NT2/D1 (cell line): ENCODE results near the gene CPXM2.

Experiments
- DNase-seq: peaks from one replicate; pipeline ENCODE4 v3.0.0-alpha.2; 2011; ENCODE audit warnings: low read depth, low spot score
- H3K27me3 ChIP-seq: 2 replicates; pipeline ENCODE4 v1.6.0; 2011; ENCODE audit warnings: mild to moderate bottlenecking; ENCODE audit not compliant: insufficient read length, insufficient read depth
- H3K36me3 ChIP-seq: 2 replicates; pipeline ENCODE4 v1.6.1; 2011; ENCODE audit warnings: mild to moderate bottlenecking, low read length, mixed read lengths; ENCODE audit not compliant: insufficient read depth, insufficient read length
- H3K4me1 ChIP-seq: 2 replicates; pipeline ENCODE4 v1.5.1; 2011; ENCODE audit not compliant: insufficient read depth, insufficient read length
- H3K4me3 ChIP-seq: 2 replicates; pipeline ENCODE4 v1.5.1; 2011; ENCODE audit warnings: low read depth; ENCODE audit not compliant: insufficient read length
- H3K9ac ChIP-seq: 2 replicates; pipeline ENCODE4 v1.6.0; 2011; ENCODE audit warnings: low read depth; ENCODE audit not compliant: insufficient read length
- H3K9me3 ChIP-seq: 2 replicates; pipeline ENCODE4 v1.5.1; 2011; ENCODE audit warnings: mild to moderate bottlenecking, low read length; ENCODE audit not compliant: insufficient read depth
- SUZ12 ChIP-seq: IDR thresholded peaks from 2 replicates; pipeline ENCODE4 v1.6.1; 2011; ENCODE audit not compliant: insufficient read length, insufficient read depth; ENCODE audit errors: extremely low read depth
- YY1 ChIP-seq: IDR thresholded peaks from 2 replicates; pipeline ENCODE4 v1.6.1; 2011; ENCODE audit not compliant: insufficient read length, insufficient read depth
- ZNF274 ChIP-seq: IDR thresholded peaks from 2 replicates; pipeline ENCODE4 v1.6.1; 2011; ENCODE audit warnings: mild to moderate bottlenecking, low read depth, low read length

The CPXM2 gene

GRCh38 chr10:123869020-123869414, 22.6 kb downstream of the CPXM2 start:
- no peak for DNase-seq
- Histone ChIP-seq H3K4me1 (peaks cover 5% of the 10 kb centered on the region), H3K9ac (no peak overlapping the region), H3K27me3 (no peaks in the 10 kb centered on the region), H3K36me3 (no peaks in the 10 kb centered on the region), H3K9me3 (peaks cover 6% of the 10 kb centered on the region; the same call in 1 of the 2 replicates), H3K4me3 (no peak overlapping the region)
- TF ChIP-seq YY1 (no peak), SUZ12 (no peak), ZNF274 (no peak)

- Histone ChIP-seq H3K9ac (no peak overlapping the region), H3K4me3 (no peak overlapping the region), H3K36me3 (no peaks in the 10 kb centered on the region), H3K4me1 (peaks cover 11% of the 10 kb centered on the region), H3K9me3 (peaks cover 3% of the 10 kb centered on the region; the same call in 1 of the 2 replicates), H3K27me3 (no peaks in the 10 kb centered on the region)
- no peak for DNase-seq
- TF ChIP-seq ZNF274, result no peak
- no peak for TF ChIP-seq SUZ12
- no peak for TF ChIP-seq YY1
Measured at GRCh38 chr10:123868038-123869019, 23.3 kb downstream of the CPXM2 start.

GRCh38 chr10:123865880-123866279, 25.7 kb downstream of the CPXM2 start:
- TF ChIP-seq YY1, result no peak
- TF ChIP-seq SUZ12, result no peak
- no peak for TF ChIP-seq ZNF274
- H3K27me3 ChIP-seq, result no peaks in the 10 kb centered on the region
- no peak overlapping the region for H3K9ac ChIP-seq
- no peaks in the 10 kb centered on the region for H3K9me3 ChIP-seq
- no peak overlapping the region for H3K4me3 ChIP-seq
- peaks cover 13% of the 10 kb centered on the region for H3K4me1 ChIP-seq
- DNase-seq, result no peak
- peaks cover 10% of the 10 kb centered on the region for H3K36me3 ChIP-seq

GRCh38 chr10:123865350-123865749, 26.3 kb downstream of the CPXM2 start:
- Histone ChIP-seq H3K4me3 (no peak overlapping the region), H3K9ac (no peak overlapping the region), H3K4me1 (peaks cover 13% of the 10 kb centered on the region), H3K9me3 (no peaks in the 10 kb centered on the region), H3K36me3 (peaks cover 10% of the 10 kb centered on the region), H3K27me3 (no peaks in the 10 kb centered on the region)
- TF ChIP-seq ZNF274 (no peak), YY1 (no peak), SUZ12 (no peak)
- DNase-seq, result no peak

- H3K4me3 ChIP-seq, result no peak overlapping the region
- TF ChIP-seq YY1 (no peak), SUZ12 (no peak), ZNF274 (no peak)
- no peaks in the 10 kb centered on the region for H3K9me3 ChIP-seq
- DNase-seq, result no peak
- no peak overlapping the region for H3K9ac ChIP-seq
- H3K36me3 ChIP-seq, result peaks cover 10% of the 10 kb centered on the region
- peaks cover 13% of the 10 kb centered on the region for H3K4me1 ChIP-seq
- H3K27me3 ChIP-seq, result no peaks in the 10 kb centered on the region
Measured at GRCh38 chr10:123864923-123865322, 26.7 kb downstream of the CPXM2 start.

GRCh38 chr10:123863721-123864482, 27.7 kb downstream of the CPXM2 start:
- H3K4me3 ChIP-seq, result no peak overlapping the region
- DNase-seq, result no peak
- no peak overlapping the region for H3K9ac ChIP-seq
- peaks cover 13% of the 10 kb centered on the region for H3K4me1 ChIP-seq
- no peaks in the 10 kb centered on the region for H3K9me3 ChIP-seq
- H3K36me3 ChIP-seq, result peaks cover 10% of the 10 kb centered on the region
- H3K27me3 ChIP-seq, result no peaks in the 10 kb centered on the region
- TF ChIP-seq ZNF274, result no peak
- TF ChIP-seq SUZ12, result no peak

GRCh38 chr10:123863183-123863575, 28.4 kb downstream of the CPXM2 start:
- peaks cover 10% of the 10 kb centered on the region for H3K36me3 ChIP-seq
- no peaks in the 10 kb centered on the region for H3K9me3 ChIP-seq
- H3K4me1 ChIP-seq, result peaks cover 11% of the 10 kb centered on the region
- TF ChIP-seq ZNF274, result no peak
- TF ChIP-seq SUZ12, result no peak
- TF ChIP-seq YY1, result no peak
- H3K9ac ChIP-seq, result no peak overlapping the region
- H3K27me3 ChIP-seq, result no peaks in the 10 kb centered on the region
- no peak for DNase-seq
- no peak overlapping the region for H3K4me3 ChIP-seq
